Right atrium auricular region (tissue), 2 donors: ENCODE data around the gene POLRMT. TPM values are rescaled to one million over a fixed set of nuclear protein-coding genes. Genes with fewer than 3 reads are reported as not detected.

Experiments used
- DNase-seq: peaks from one replicate; pipeline ENCODE4 v3.0.0-alpha.2; 2019; ENCODE audit warnings: low spot score
- H3K27ac ChIP-seq, 2 donors: fragments of 200-600 bp; sonication (generic); 1 replicate in 1 of 2; 2 replicates in 1 of 2; pipeline ENCODE4 v1.5.1; 2016 to 2019
- H3K27me3 ChIP-seq, 2 donors: fragments of 200-600 bp; sonication (generic); one replicate each; pipeline versions ENCODE4 v1.5.1 to v1.6.0; 2017 to 2019
- H3K36me3 ChIP-seq: fragments of 200-600 bp; sonication (generic); one replicate; pipeline ENCODE4 v1.5.1; 2016
- H3K4me1 ChIP-seq, 2 donors: fragments of 200-600 bp; sonication (generic); one replicate each; pipeline versions ENCODE4 v1.5.1 to v1.6.0; 2017 to 2019
- H3K4me3 ChIP-seq, 2 donors: fragments of 200-600 bp; sonication (generic); 1 replicate in 1 of 2; 2 replicates in 1 of 2; pipeline ENCODE4 v1.5.1; 2017 to 2019; ENCODE audit warnings: mild to moderate bottlenecking in 1 of 2, moderate library complexity in 1 of 2
- H3K9me3 ChIP-seq, 2 donors: fragments of 200-600 bp; sonication (generic); one replicate each; pipeline ENCODE4 v1.5.1; 2019
- total RNA-seq, 2 donors: library from RNA; depleted of rRNA; stranded (reverse); fragments of >200 nt; gene quantifications; one replicate each; pipeline ENCODE4 v1.1.0, GENCODE V29; 2016
- TF ChIP-seq, protein P1 (sequence below), 2 donors: fragments of 200-600 bp; sonication (generic); IDR thresholded peaks; one replicate each; pipeline ENCODE4 v1.5.1; 2019; ENCODE audit warnings: antibody characterized with exemption in 2 of 2

The POLRMT gene
- total RNA-seq, 2 donors from 2014 or later = 24.5 to 30.4 TPM

DNA sequence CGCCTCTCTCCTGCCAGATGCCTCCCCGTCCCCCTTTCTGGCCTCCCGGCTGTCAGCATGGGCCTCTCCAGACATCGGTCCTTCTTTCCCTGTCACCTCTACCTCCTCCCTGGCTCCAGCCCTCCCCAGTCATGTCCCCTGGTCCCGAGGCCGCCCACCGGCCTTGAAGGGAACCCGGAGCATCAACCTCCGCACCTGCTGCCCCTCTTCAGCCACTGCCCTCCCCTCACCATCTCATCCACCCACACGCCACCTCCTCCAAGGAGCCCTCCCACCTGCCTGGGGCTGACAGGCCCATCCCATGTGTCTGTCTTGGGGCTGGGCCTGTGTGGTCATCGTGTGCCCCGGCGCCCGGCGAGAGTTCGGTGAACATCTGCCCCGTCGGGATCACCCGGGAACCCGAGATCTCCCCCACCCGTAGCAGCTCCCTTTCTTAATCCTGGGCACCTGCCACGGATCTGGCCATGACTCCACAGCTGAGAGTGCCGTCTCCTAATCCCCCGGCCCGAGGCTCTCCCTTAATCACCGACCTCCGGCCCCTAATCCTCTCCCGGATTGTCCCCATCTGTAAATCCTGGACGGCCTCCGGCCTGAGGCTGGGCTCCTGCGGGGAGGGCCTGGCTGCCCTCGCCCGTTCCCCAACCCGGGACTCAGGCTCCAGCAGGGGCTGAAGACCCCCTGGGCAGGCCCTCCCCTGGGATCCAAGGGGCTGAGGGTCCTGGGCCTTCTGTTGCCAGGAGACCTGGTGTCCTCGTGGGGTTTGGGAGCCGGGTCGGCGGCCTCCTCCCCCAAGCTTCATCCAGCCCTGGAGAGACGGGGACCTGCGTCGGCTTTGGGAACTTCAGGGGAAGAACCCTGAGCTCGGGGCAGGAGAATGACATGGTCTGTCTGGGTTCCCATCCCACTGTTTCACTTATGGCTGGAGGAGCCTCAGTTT lies 37.7 kb downstream of the POLRMT start:
- H3K4me1 ChIP-seq = peaks cover 0 to 5% of the 10 kb centered on the region in 2 donors
- H3K27me3 ChIP-seq = peaks cover 0 to 13% of the 10 kb centered on the region in 2 donors
- H3K9me3 ChIP-seq = no peaks in the 10 kb centered on the region
- no peak overlapping the region for H3K27ac ChIP-seq
- no peak for DNase-seq
- H3K4me3 ChIP-seq = no peak overlapping the region
- TF ChIP-seq, protein P1, sequence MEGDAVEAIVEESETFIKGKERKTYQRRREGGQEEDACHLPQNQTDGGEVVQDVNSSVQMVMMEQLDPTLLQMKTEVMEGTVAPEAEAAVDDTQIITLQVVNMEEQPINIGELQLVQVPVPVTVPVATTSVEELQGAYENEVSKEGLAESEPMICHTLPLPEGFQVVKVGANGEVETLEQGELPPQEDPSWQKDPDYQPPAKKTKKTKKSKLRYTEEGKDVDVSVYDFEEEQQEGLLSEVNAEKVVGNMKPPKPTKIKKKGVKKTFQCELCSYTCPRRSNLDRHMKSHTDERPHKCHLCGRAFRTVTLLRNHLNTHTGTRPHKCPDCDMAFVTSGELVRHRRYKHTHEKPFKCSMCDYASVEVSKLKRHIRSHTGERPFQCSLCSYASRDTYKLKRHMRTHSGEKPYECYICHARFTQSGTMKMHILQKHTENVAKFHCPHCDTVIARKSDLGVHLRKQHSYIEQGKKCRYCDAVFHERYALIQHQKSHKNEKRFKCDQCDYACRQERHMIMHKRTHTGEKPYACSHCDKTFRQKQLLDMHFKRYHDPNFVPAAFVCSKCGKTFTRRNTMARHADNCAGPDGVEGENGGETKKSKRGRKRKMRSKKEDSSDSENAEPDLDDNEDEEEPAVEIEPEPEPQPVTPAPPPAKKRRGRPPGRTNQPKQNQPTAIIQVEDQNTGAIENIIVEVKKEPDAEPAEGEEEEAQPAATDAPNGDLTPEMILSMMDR (IDR thresholded peaks at IDR 0.05) = no peak
- H3K36me3 ChIP-seq = no peaks in the 10 kb centered on the region

DNA sequence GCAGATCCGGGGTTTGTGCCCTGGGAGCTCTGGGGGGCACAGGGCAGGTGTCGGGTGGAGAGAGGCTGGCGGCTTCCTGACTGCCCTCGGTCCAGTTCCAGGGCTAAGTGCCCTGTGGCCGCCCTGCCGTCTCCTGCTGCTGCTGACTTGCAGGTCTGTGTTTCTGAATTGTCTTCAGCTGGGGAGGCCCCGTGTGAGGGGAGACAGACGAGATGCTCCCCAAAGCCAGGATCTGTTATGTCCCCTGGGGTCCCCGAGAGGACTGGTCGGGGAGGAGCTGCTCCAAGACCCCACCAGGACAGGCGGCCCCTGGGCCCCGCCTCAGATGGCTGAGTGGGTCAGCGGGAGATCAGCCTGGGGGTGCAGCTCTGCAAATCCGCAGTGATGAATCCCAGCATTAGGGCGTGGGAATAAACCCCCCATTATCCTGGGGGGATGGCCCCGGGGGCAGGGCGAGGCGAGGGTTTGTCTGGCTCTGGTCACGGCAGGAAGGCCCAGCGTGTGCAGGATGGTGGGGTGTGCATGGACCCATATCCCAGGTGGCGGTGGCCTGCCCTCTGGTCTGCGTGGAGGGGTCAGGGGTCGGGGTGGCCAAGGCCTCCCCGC lies 39.0 kb downstream of the POLRMT start:
- Histone ChIP-seq H3K4me3 (no peak overlapping the region), H3K36me3 (no peaks in the 10 kb centered on the region), H3K9me3 (no peaks in the 10 kb centered on the region), H3K27ac (no peak overlapping the region), H3K27me3 (peaks cover 0 to 15% of the 10 kb centered on the region in 2 donors), H3K4me1 (peaks cover 0 to 8% of the 10 kb centered on the region in 2 donors)
- no peak for DNase-seq
- TF ChIP-seq, protein P1 (IDR thresholded peaks at IDR 0.05) = no peak

DNA sequence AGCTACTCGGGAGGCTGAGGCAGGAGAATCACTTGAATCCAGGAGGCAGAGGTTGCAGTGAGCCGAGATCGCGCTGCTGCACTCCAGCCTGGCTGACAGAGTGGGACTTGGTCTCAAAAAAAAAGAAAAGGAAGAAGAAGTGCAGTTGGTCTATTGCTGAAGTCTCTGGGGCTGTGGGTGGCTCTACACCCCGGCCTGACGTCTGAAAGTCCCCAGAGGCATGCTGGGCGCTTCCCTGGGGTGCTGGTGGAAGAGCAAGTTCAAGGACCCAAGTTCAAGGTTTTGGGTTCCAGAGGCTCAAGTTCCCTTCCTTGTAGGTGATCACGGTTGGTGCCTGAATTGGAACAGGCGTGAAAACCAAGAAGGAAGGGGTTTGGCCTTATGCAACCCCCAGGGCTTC lies 39.8 kb downstream of the POLRMT start:
- Histone ChIP-seq H3K4me3 (no peak overlapping the region), H3K27ac (no peak overlapping the region), H3K4me1 (peaks cover 0 to 17% of the 10 kb centered on the region in 2 donors), H3K36me3 (no peaks in the 10 kb centered on the region), H3K27me3 (peaks cover 0 to 24% of the 10 kb centered on the region in 2 donors), H3K9me3 (no peaks in the 10 kb centered on the region)
- TF ChIP-seq, protein P1 (IDR thresholded peaks at IDR 0.05) = no peak
- DNase-seq = no peak

DNA sequence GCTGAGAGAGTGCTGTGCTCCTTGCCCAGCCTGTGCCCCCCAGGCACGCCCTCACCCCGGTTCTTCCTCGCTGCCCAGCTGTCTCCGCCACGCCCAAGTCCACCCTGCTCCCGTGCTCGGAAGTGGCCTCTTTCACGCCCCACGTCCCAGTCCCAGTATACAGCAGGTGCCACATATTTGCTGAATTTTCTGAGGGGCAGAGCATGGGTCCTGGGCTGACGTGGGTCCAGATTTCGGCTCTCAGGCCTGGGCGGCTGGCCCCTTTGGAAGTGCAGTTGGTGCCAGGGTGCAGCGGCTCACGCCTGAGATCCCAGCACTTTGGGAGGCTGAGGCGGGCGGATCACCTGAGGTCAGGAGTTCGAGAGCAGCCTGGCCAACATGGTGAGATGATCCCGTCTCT lies 40.3 kb downstream of the POLRMT start:
- peaks cover 0 to 26% of the 10 kb centered on the region in 2 donors for H3K27me3 ChIP-seq

DNA sequence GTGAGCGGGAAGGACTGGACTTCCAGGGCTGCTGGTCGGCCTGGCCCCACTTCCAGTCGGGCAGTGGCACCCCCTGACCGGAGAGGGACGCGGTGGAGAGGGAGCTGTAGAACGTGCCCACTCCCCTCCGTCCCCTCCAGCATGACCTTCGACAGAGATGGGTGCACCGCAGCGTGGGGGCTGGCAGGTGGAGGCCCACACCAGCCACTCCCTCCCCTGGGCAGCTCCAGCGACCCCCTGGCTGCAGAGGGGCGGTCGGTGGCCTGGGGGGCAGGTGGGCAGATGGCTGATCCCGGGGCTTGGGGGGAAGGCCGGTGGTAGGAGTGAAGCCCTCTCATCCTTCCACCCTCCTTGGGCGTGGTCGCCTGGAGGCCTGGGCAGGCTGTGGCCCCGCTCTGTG lies 41.2 kb downstream of the POLRMT start:
- Histone ChIP-seq H3K27me3 (peaks cover 0 to 26% of the 10 kb centered on the region in 2 donors), H3K27ac (no peak overlapping the region), H3K4me1 (peaks cover 0 to 23% of the 10 kb centered on the region in 2 donors), H3K36me3 (no peaks in the 10 kb centered on the region), H3K9me3 (no peaks in the 10 kb centered on the region), H3K4me3 (no peak overlapping the region)
- DNase-seq = no peak
- TF ChIP-seq, protein P1 (IDR thresholded peaks at IDR 0.05) = no peak

More for the DNA sequence above, 40.3 kb downstream of the POLRMT start:
- DNase-seq = no peak
- TF ChIP-seq, protein P1 (IDR thresholded peaks at IDR 0.05) = no peak
- Histone ChIP-seq H3K9me3 (no peaks in the 10 kb centered on the region), H3K4me3 (no peak overlapping the region), H3K27ac (no peak overlapping the region), H3K4me1 (peaks cover 0 to 21% of the 10 kb centered on the region in 2 donors), H3K36me3 (no peaks in the 10 kb centered on the region)
